Peyer's patch (tissue), 4 donors: ENCODE results near the gene FNDC11. TPM values are rescaled to one million over a fixed set of nuclear protein-coding genes. Genes with fewer than 3 reads are reported as not detected.

Source experiments
- DNase-seq, 3 donors: peaks; one replicate each; pipeline ENCODE4 v3.0.0-alpha.2; 2017 to 2019
- H3K27ac ChIP-seq, 4 donors: fragments of 200-600 bp; sonication (generic); one replicate each; pipeline ENCODE4 v1.5.1; 2016 to 2019
- H3K27me3 ChIP-seq, 2 donors: fragments of 200-600 bp; sonication (generic); one replicate each; pipeline ENCODE4 v1.5.1; 2019
- H3K36me3 ChIP-seq, 3 donors: fragments of 200-600 bp; sonication (generic); one replicate each; pipeline ENCODE4 v1.5.1; 2016 to 2019
- H3K4me1 ChIP-seq, 4 donors: fragments of 200-600 bp; sonication (generic); one replicate each; pipeline ENCODE4 v1.5.1; 2016 to 2019
- H3K4me3 ChIP-seq, 4 donors: fragments of 200-600 bp; sonication (generic); 1 replicate in 3 of 4; 2 replicates in 1 of 4; pipeline ENCODE4 v1.5.1; 2016 to 2019; ENCODE audit warnings: mild to moderate bottlenecking in 1 of 4
- H3K9me3 ChIP-seq, 4 donors: fragments of 200-600 bp; sonication (generic); one replicate each; pipeline ENCODE4 v1.5.1; 2016 to 2019; ENCODE audit warnings: mild to moderate bottlenecking in 1 of 4
- POLR2A ChIP-seq, 2 donors: fragments of 450-650 bp; IDR thresholded peaks; one replicate each; pipeline ENCODE4 v1.5.1; 2017; ENCODE audit warnings: antibody characterized with exemption in 2 of 2, mild to moderate bottlenecking in 2 of 2, moderate library complexity in 2 of 2
- total RNA-seq, 4 donors: library from RNA; depleted of rRNA; stranded (reverse); fragments of >200 nt; gene quantifications; one replicate each; pipeline ENCODE4 v1.1.0, GENCODE V29; 2016
- TF ChIP-seq, protein P1 (sequence below), 6 experiments: fragments of 450-650 bp in 4 of 6; fragments of 200-600 bp in 2 of 6; sonication (generic) in 1 of 6; IDR thresholded peaks; one replicate each; pipeline ENCODE4 v1.5.1; 2017 to 2019; ENCODE audit warnings: antibody characterized with exemption in 6 of 6, mild to moderate bottlenecking in 3 of 6, moderate library complexity in 1 of 6

Gene FNDC11, protein sequence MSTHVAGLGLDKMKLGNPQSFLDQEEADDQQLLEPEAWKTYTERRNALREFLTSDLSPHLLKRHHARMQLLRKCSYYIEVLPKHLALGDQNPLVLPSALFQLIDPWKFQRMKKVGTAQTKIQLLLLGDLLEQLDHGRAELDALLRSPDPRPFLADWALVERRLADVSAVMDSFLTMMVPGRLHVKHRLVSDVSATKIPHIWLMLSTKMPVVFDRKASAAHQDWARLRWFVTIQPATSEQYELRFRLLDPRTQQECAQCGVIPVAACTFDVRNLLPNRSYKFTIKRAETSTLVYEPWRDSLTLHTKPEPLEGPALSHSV
- total RNA-seq = under 1 TPM in 1 of 4 donors, not detected in 3; 0.67 TPM

DNA sequence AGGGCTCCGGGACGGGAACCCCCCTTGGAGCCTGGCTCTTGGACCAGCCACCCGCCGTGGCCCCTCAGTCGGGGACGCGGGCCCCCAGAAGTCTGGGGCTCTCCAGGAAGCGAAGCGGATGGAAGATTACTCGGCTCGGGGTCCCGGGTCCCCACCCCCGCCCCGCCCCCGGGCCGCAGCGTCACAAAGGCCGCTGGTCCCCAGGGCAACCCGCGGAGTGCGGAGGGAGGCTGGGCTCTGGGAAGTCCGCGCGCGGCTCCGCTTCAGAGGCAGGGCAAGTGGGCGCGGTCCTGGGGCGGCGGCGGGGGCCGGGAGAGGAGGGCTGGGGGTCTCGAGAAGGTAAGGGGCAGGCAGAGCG, at the start of gene FNDC11:
TSS of gene FNDC11 (plus strand) at position 227 of the 358 bp plus-strand sequence. CDS start 1,505 bp downstream, outside the sequence.
- Histone ChIP-seq H3K27me3 (no peaks in the 10 kb centered on the region), H3K4me1 (peaks cover 0 to 25% (median 18%) of the 10 kb centered on the region in 4 donors), H3K4me3 (peak within 1 kb of the TSS; percentile 44 to 60 (median 54)), H3K36me3 (peaks cover 0 to 2% (median 0%) of the 10 kb centered on the region in 3 donors), H3K9me3 (no peaks in the 10 kb centered on the region), H3K27ac (peak within 1 kb of the TSS in 2 of 4 donors; percentile 61 to 71)
- no peak for TF ChIP-seq POLR2A (IDR thresholded peaks at IDR 0.05)
- TF ChIP-seq, protein P1, sequence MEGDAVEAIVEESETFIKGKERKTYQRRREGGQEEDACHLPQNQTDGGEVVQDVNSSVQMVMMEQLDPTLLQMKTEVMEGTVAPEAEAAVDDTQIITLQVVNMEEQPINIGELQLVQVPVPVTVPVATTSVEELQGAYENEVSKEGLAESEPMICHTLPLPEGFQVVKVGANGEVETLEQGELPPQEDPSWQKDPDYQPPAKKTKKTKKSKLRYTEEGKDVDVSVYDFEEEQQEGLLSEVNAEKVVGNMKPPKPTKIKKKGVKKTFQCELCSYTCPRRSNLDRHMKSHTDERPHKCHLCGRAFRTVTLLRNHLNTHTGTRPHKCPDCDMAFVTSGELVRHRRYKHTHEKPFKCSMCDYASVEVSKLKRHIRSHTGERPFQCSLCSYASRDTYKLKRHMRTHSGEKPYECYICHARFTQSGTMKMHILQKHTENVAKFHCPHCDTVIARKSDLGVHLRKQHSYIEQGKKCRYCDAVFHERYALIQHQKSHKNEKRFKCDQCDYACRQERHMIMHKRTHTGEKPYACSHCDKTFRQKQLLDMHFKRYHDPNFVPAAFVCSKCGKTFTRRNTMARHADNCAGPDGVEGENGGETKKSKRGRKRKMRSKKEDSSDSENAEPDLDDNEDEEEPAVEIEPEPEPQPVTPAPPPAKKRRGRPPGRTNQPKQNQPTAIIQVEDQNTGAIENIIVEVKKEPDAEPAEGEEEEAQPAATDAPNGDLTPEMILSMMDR (IDR thresholded peaks at IDR 0.05) = no peak
- peak in 2 of 3 donors; percentile 54 to 76 for DNase-seq

DNA sequence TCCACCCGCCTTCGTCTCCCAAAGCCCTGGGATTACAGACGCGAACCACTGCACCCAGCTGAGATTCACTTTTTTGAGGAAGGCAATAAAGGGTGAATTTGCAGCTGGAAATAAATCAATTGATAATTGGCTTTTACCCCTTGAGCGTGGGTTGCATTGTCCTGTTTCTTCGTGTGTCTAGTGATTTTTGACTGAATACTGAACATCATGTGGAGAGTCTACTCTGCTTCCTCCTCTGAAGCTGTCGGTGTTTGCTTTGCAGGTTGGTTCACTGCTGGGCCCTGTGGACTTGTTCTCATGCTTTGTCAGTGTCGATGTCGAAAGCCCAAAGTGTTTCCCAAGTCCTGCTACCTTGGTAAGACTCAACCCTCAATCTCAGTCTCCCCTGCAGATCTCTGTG, 49.3 kb upstream of the FNDC11 start:
- peaks cover 0 to 15% (median 2%) of the 10 kb centered on the region in 4 donors for H3K9me3 ChIP-seq
- TF ChIP-seq, protein P1 (IDR thresholded peaks at IDR 0.05) = no peak
- no peak for TF ChIP-seq POLR2A (IDR thresholded peaks at IDR 0.05)
- peaks cover 0 to 3% of the 10 kb centered on the region in 2 donors for H3K27me3 ChIP-seq

DNA sequence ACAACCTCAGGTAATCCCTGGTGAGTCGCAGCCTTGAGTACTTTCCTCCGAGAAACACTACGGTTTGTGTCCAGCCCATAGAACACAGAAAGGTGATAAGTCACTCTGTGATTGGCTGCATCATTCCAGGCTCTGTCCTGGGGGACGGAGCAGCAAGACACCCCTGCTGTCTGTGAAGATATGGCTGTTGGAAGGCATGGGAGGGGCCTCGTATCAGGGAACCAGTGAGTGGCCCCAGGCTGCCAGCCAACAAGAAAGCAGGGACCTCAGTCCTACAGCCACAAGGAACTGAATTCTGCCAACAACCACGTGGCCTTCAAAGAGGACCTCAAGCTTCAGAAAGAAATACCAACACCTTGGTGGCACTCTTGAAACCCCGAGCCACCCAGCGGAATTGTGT, 48.7 kb upstream of the FNDC11 start:
- Histone ChIP-seq H3K4me1 (no peaks in the 10 kb centered on the region), H3K27me3 (no peaks in the 10 kb centered on the region)

More for the DNA sequence above, 49.3 kb upstream of the FNDC11 start:
- H3K36me3 ChIP-seq = no peaks in the 10 kb centered on the region
- no peak for DNase-seq
- H3K4me1 ChIP-seq = peaks cover 0 to 1% (median under 1%) of the 10 kb centered on the region in 4 donors
- no peak overlapping the region for H3K27ac ChIP-seq
- H3K4me3 ChIP-seq = no peak overlapping the region

DNA sequence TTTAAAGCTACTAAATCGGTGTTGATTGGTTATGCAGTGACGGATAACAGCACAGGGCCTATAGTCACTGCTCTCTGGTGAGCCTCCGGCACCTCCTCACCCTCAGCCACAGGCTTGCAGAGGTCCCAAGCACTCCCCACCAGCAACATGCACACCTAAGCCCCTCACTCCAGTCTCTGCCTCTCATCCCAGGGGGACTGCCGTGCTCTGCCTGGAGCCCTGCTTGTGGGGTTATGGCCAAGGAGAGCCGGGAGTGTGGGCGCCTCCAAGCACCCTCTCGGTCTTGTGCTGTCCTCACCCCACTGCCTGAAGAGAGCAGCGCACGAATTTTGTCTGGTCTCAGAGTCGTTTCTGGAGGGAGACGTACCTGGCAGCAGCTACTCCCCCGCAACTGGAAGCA, 48.2 kb upstream of the FNDC11 start:
- H3K27ac ChIP-seq = no peak overlapping the region
- no peak for DNase-seq
- no peaks in the 10 kb centered on the region for H3K27me3 ChIP-seq
- H3K4me3 ChIP-seq = no peak overlapping the region
- peaks cover 0 to 15% (median 2%) of the 10 kb centered on the region in 4 donors for H3K9me3 ChIP-seq
- H3K36me3 ChIP-seq = no peaks in the 10 kb centered on the region
- H3K4me1 ChIP-seq = no peaks in the 10 kb centered on the region
- TF ChIP-seq, protein P1 (IDR thresholded peaks at IDR 0.05) = no peak
- TF ChIP-seq POLR2A (IDR thresholded peaks at IDR 0.05) = no peak

More for the DNA sequence above, 48.7 kb upstream of the FNDC11 start:
- no peak overlapping the region for H3K4me3 ChIP-seq
- no peak for DNase-seq
- H3K9me3 ChIP-seq = peaks cover 0 to 15% (median 2%) of the 10 kb centered on the region in 4 donors
- no peak for TF ChIP-seq POLR2A (IDR thresholded peaks at IDR 0.05)
- TF ChIP-seq, protein P1 (IDR thresholded peaks at IDR 0.05) = no peak
- H3K27ac ChIP-seq = no peak overlapping the region
- H3K36me3 ChIP-seq = no peaks in the 10 kb centered on the region

DNA sequence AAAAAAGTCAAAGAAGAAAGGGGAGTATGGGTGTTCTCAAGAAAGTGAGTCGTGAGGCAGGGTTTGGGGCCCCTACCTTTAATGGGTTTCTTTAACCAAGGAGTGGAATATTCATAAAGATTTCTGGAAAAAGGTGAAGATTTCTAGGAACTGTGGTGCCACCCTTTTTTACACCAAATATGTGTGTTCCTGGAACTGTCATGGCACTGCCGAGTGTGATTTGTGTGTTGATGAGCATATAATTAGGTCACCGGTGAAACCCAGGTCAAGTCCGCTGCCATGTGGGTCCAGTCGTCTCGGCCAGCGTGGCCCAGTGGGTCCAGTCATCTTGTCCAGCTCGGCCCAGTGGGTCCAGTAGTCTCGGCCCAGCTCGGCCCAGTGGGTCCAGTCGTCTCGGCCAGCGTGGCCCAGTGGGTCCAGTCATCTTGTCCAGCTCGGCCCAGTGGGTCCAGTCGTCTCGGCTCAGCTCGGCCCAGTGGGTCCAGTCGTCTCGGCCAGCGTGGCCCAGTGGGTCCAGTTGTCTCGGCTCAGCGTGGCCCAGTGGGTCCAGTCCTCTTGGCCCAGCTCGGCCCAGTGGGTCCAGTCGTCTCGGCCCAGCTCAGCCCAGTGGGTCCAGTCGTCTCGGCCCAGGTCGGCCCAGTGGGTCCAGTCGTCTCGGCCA, 46.7 kb upstream of the FNDC11 start:
- no peak overlapping the region for H3K4me3 ChIP-seq
- DNase-seq = no peak
- H3K9me3 ChIP-seq = peaks cover 0 to 15% (median 2%) of the 10 kb centered on the region in 4 donors
- TF ChIP-seq, protein P1 (IDR thresholded peaks at IDR 0.05) = no peak
- no peak for TF ChIP-seq POLR2A (IDR thresholded peaks at IDR 0.05)
- no peaks in the 10 kb centered on the region for H3K4me1 ChIP-seq
- H3K27ac ChIP-seq = no peak overlapping the region
- H3K36me3 ChIP-seq = no peaks in the 10 kb centered on the region
- no peaks in the 10 kb centered on the region for H3K27me3 ChIP-seq
